SK-N-SH (cell line): ENCODE data around the gene FGGY. TPM values are rescaled to one million over a fixed set of nuclear protein-coding genes. Genes with fewer than 3 reads are reported as not detected.
A peak's percentile ranks its signal among the peaks of the same experiment; 100 is the strongest.

Experiments used
- CTCF ChIA-PET: fragments of 300-600, 350-600 bp; formaldehyde crosslinking; extraction: SDS; loops from one replicate; lab custom pipeline; 2021; lab: Yijun Ruan, JAX
- POLR2A ChIA-PET: fragments of 350-600 bp; sonication (Branson Sonifier 250); formaldehyde crosslinking; extraction: SDS; loops from one replicate; lab custom pipeline; 2020; ENCODE audit warnings: antibody characterized with exemption, inconsistent platforms; lab: Yijun Ruan, JAX
- DNase-seq: peaks from one replicate; pipeline ENCODE4 v3.0.0; 2012
- H2AFZ ChIP-seq: fragments of 200-600 bp; sonication (generic); 2 replicates; pipeline ENCODE4 v1.8.1; 2016; ENCODE audit warnings: antibody characterized with exemption, mild to moderate bottlenecking, low read depth
- H3F3A ChIP-seq: fragments of 200-600 bp; sonication (generic); replicated peaks from 2 replicates; pipeline ENCODE3; 2016; ENCODE audit warnings: antibody characterized with exemption, mild to moderate bottlenecking; ENCODE audit not compliant: insufficient read depth
- H3K27ac ChIP-seq, 2 experiments: fragments of 200-500 bp in 1 of 2; fragments of 200-600 bp in 1 of 2; sonication (Bioruptor generic) in 1 of 2; sonication (generic), shearing (Covaris generic) in 1 of 2; 2 replicates each; pipeline versions ENCODE4 v1.5.1 to v1.6.1; 2014 to 2016; ENCODE audit warnings: low read depth in 2 of 2, inconsistent platforms in 1 of 2, low read length in 1 of 2, mild to moderate bottlenecking in 1 of 2, mixed read lengths in 1 of 2
- H3K27me3 ChIP-seq: fragments of 200-600 bp; sonication (generic), shearing (Covaris generic); 2 replicates; pipeline ENCODE4 v1.6.1; 2016; ENCODE audit warnings: mixed run types; ENCODE audit not compliant: insufficient read depth
- H3K36me3 ChIP-seq, 2 experiments: fragments of 200-500 bp in 1 of 2; fragments of 200-600 bp in 1 of 2; sonication (Bioruptor generic) in 1 of 2; sonication (generic) in 1 of 2; replicated peaks in 1 of 2; 2 replicates each; pipeline versions ENCODE3 to v1.5.1; 2014 to 2016; ENCODE audit warnings: low read length in 1 of 2, mild to moderate bottlenecking in 1 of 2; ENCODE audit not compliant: insufficient read depth in 2 of 2, control insufficient read depth in 1 of 2
- H3K4me1 ChIP-seq, 2 experiments: fragments of 200-500 bp in 1 of 2; fragments of 200-600 bp in 1 of 2; sonication (Bioruptor generic) in 1 of 2; sonication (generic), shearing (Covaris generic) in 1 of 2; 2 replicates each; pipeline versions ENCODE4 v1.5.1 to v1.6.1; 2014 to 2016; ENCODE audit warnings: low read depth in 1 of 2, low read length in 1 of 2, mixed run types in 1 of 2; ENCODE audit not compliant: insufficient read depth in 2 of 2, control insufficient read depth in 1 of 2
- H3K4me2 ChIP-seq: fragments of 200-600 bp; sonication (generic), shearing (Covaris generic); 2 replicates; pipeline ENCODE4 v1.6.1; 2017; ENCODE audit warnings: mixed run types
- H3K4me3 ChIP-seq, 2 experiments: fragments of 200-500 bp in 1 of 2; fragments of 200-600 bp in 1 of 2; sonication (Bioruptor generic) in 1 of 2; sonication (generic), shearing (Covaris generic) in 1 of 2; 2 replicates each; pipeline versions ENCODE4 v1.5.1 to v1.8.1; 2014 to 2016; ENCODE audit warnings: low read depth in 2 of 2, inconsistent platforms in 1 of 2, low read length in 1 of 2, mild to moderate bottlenecking in 1 of 2, mixed read lengths in 1 of 2, moderate library complexity in 1 of 2
- H3K79me2 ChIP-seq: fragments of 200-600 bp; sonication (generic); 2 replicates; pipeline ENCODE4 v1.8.1; 2017; ENCODE audit warnings: mild to moderate bottlenecking; ENCODE audit not compliant: insufficient read depth
- H3K9ac ChIP-seq: fragments of 200-600 bp; sonication (generic); 2 replicates; pipeline ENCODE4 v1.6.1; 2017; ENCODE audit warnings: mixed run types
- H3K9me2 ChIP-seq: fragments of 200-600 bp; sonication (generic); 2 replicates; pipeline ENCODE4 v1.6.1; 2017; ENCODE audit warnings: mixed run types
- H3K9me3 ChIP-seq: fragments of 200-600 bp; sonication (generic); 2 replicates; pipeline ENCODE4 v1.6.1; 2017; ENCODE audit warnings: mixed run types, mild to moderate bottlenecking, moderate library complexity
- H4K20me1 ChIP-seq: fragments of 200-600 bp; sonication (generic); 2 replicates; pipeline ENCODE4 v1.6.1; 2017; ENCODE audit warnings: mild to moderate bottlenecking, mixed run types; ENCODE audit not compliant: insufficient read depth
- CHD2 ChIP-seq: fragments of 150-350 bp; IDR thresholded peaks from 2 replicates; pipeline ENCODE4 v1.6.1; 2018; ENCODE audit warnings: low read length; ENCODE audit not compliant: partially characterized antibody
- CTCF ChIP-seq: fragments of 200-600 bp; sonication (generic); IDR thresholded peaks from 2 replicates; pipeline ENCODE4 v1.6.1; 2017; ENCODE audit warnings: antibody characterized with exemption, mild to moderate bottlenecking, moderate library complexity
- ELF1 ChIP-seq: IDR thresholded peaks from 2 replicates; pipeline ENCODE4 v1.4.0; 2012
- EP300 ChIP-seq, 2 experiments: IDR thresholded peaks; 2 replicates each; pipeline versions ENCODE4 v1.4.0 to v1.6.1; 2012; ENCODE audit warnings: borderline replicate concordance in 1 of 2, low read depth in 1 of 2, low read length in 1 of 2
- EZH2phosphoT487 ChIP-seq: fragments of 200-600 bp; sonication (generic); IDR thresholded peaks from 2 replicates; pipeline ENCODE4 v1.6.1; 2017; ENCODE audit warnings: low read depth, mixed run types, mild to moderate bottlenecking, antibody characterized with exemption, moderate library complexity, borderline replicate concordance
- FOXM1 ChIP-seq: IDR thresholded peaks from 2 replicates; pipeline ENCODE4 v1.4.0; 2012; ENCODE audit warnings: low read depth, mild to moderate bottlenecking
- JUND ChIP-seq: IDR thresholded peaks from 2 replicates; pipeline ENCODE4 v1.4.0; 2012
- MAX ChIP-seq: IDR thresholded peaks from 2 replicates; pipeline ENCODE4 v1.4.0; 2012; ENCODE audit warnings: low read depth
- MXI1 ChIP-seq: IDR thresholded peaks from 2 replicates; pipeline ENCODE4 v1.6.1; 2012; ENCODE audit warnings: mild to moderate bottlenecking, low read depth, low read length, improper control_type of control experiment
- NRF1 ChIP-seq: IDR thresholded peaks from 2 replicates; pipeline ENCODE4 v1.6.1; 2012; ENCODE audit warnings: low read depth, mild to moderate bottlenecking, low read length
- PBX3 ChIP-seq: IDR thresholded peaks from 2 replicates; pipeline ENCODE4; 2012
- RCOR1 ChIP-seq: fragments of 150-350 bp; IDR thresholded peaks from 2 replicates; pipeline ENCODE4 v1.6.1; 2017; ENCODE audit warnings: antibody characterized with exemption, low read length
- RXRA ChIP-seq: IDR thresholded peaks from 2 replicates; pipeline ENCODE4 v1.4.0; 2012; ENCODE audit warnings: low read depth, mild to moderate bottlenecking, borderline replicate concordance
- TEAD4 ChIP-seq: IDR thresholded peaks from 2 replicates; pipeline ENCODE4 v1.4.0; 2012; ENCODE audit warnings: mild to moderate bottlenecking, borderline replicate concordance; ENCODE audit not compliant: insufficient read depth
- USF2 ChIP-seq: fragments of 150-350 bp; IDR thresholded peaks from 2 replicates; pipeline ENCODE4 v1.6.1; 2017; ENCODE audit warnings: antibody characterized with exemption, low read length, low read depth, borderline replicate concordance
- ZBTB33 ChIP-seq: IDR thresholded peaks from 2 replicates; pipeline ENCODE4 v1.4.0; 2012; ENCODE audit warnings: low read depth, borderline replicate concordance
- WGBS: methylation state at CpG from one replicate; pipeline ENCODE4 v1.1.6; 2017; ENCODE audit warnings: low lambda C conversion rate; 5-methylcytosine and 5-hydroxymethylcytosine counted together
- polyA plus RNA-seq, 3 experiments: library from polyadenylated mRNA; depleted of rRNA; stranded (reverse); fragments of >200 nt; gene quantifications; 2 replicates each; pipeline ENCODE4 v1.2.3, GENCODE V29; 2012
- TF ChIP-seq, protein P1 (sequence below): fragments of 150-350 bp; IDR thresholded peaks from 2 replicates; pipeline ENCODE4 v1.6.1; 2016; ENCODE audit warnings: mild to moderate bottlenecking, low read depth, low read length

FGGY gene
- polyA plus RNA-seq, 1 of the 3 experiments (the other 2 are of a cell fraction): 10.3 TPM

DNA sequence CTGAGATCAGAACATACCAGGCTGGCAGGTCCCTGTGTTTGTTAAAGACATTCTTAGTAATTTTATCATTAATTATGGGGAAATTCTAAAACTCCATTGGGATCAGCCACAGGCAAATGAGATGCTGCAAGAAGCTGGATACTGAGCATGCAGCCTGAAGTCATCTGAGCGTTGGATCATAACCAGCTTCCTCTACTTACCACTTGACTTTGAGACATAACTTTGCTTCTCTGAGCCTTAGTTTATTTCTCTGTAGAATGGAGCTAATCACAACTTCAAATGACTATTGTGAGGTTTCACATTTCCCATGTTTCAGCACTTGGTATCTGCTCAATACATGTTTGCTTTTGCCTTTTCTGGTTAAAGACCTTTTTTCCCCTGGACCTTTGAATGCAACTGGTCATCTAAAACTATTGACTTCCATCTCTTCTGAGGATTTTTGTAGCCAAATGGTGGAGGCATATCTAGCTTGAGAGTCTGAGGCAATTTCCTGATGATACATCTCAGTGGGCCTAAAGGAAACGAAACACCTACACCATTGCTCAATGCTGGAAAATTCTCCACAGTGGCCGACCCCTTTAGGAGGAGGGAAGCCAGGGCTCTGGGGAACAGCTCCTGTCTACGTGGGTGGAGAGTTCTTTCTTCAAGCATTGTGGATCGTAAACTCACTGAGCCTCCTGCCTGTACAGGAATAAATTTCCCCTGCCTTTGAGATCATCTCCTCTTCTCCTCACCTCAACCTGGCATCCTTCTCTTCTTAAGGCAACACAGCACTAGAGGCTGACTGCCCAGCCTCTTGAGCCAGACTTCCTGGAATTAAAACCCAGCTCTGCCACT lies 408.8 kb downstream of the FGGY start:
- POLR2A ChIA-PET: no interaction called here
- H4K20me1 ChIP-seq: no peaks in the 10 kb centered on the region
- H3K27ac ChIP-seq: no peak overlapping the region; a peak in 1 of 4 replicates
- 67% methylated on average over 5 of the region's 5 CpGs for WGBS
- TF ChIP-seq MXI1 (no peak), TEAD4 (no peak), CHD2 (no peak), PBX3 (no peak), RCOR1 (no peak), EZH2phosphoT487 (no peak), JUND (no peak), MAX (no peak), USF2 (no peak)
- TF ChIP-seq, protein P1, sequence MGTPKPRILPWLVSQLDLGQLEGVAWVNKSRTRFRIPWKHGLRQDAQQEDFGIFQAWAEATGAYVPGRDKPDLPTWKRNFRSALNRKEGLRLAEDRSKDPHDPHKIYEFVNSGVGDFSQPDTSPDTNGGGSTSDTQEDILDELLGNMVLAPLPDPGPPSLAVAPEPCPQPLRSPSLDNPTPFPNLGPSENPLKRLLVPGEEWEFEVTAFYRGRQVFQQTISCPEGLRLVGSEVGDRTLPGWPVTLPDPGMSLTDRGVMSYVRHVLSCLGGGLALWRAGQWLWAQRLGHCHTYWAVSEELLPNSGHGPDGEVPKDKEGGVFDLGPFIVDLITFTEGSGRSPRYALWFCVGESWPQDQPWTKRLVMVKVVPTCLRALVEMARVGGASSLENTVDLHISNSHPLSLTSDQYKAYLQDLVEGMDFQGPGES: no peak
- TF ChIP-seq, all 33 proteins: peak for 0
- Histone ChIP-seq H3K4me3 (no peak overlapping the region), H2AFZ (no peak overlapping the region), H3K9ac (no peak overlapping the region), H3K27me3 (no peaks in the 10 kb centered on the region), H3K4me2 (no peak overlapping the region; the same call in 1 of the 2 replicates), H3F3A (peaks cover 20% of the 10 kb centered on the region), H3K4me1 (peaks cover 2 to 37% of the 10 kb centered on the region in 2 experiments), H3K9me3 (no peaks in the 10 kb centered on the region), H3K36me3 (peaks cover 0 to 1% of the 10 kb centered on the region in 2 experiments), H3K9me2 (no peaks in the 10 kb centered on the region), H3K79me2 (no peaks in the 10 kb centered on the region)
- DNase-seq: no peak
- CTCF ChIA-PET: interaction anchor here (0.7 to 3.5 kb wide), 6 partner anchors 9 to 965 kb away, joined by 3 to 17 read pairs (median 4); no protein-coding TSS in a partner anchor

DNA sequence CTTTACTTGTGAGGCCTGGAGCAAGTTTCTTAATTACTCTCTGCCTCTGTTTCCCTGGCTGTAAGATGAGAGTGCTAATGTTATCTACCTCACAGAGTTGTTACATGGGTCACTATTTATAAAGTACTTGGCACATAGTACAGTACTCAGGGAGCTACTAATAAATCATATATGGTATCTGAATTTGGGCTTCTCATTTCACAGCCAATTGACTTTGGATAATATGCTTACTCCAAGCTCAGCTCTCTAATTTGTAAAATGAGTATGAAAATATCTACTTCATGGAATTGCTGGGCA lies 409.4 kb downstream of the FGGY start:
- Histone ChIP-seq H3K4me2 (peak overlapping the region; percentile 35; the same call in 1 of the 2 replicates), H3K4me1 (peaks cover 2 to 37% of the 10 kb centered on the region in 2 experiments), H3K9ac (no peak overlapping the region), H3K4me3 (no peak overlapping the region), H3K27ac (peak overlapping the region in 1 of 2 experiments; percentile 87; a peak in 1 of 4 replicates), H3K9me2 (no peaks in the 10 kb centered on the region), H2AFZ (no peak overlapping the region), H3K27me3 (no peaks in the 10 kb centered on the region), H3K9me3 (no peaks in the 10 kb centered on the region), H3K79me2 (no peaks in the 10 kb centered on the region), H3F3A (peaks cover 20% of the 10 kb centered on the region), H4K20me1 (no peaks in the 10 kb centered on the region), H3K36me3 (peaks cover 0 to 5% of the 10 kb centered on the region in 2 experiments)
- CTCF ChIA-PET: interaction anchor here (1.0 to 3.5 kb wide), 5 partner anchors 10 to 966 kb away, joined by 3 to 17 read pairs (median 5); no protein-coding TSS in a partner anchor
- no peak for DNase-seq
- POLR2A ChIA-PET: no interaction called here
- TF ChIP-seq TEAD4 (no peak), CTCF (no peak), ELF1 (no peak), RXRA (no peak), MAX (no peak), ZBTB33 (no peak), EP300 (IDR thresholded peaks at IDR 0.05; ENCODE audit: borderline replicate concordance in 1 of 2, low read depth in 1 of 2, low read length in 1 of 2) (no peak), PBX3 (no peak), NRF1 (no peak), FOXM1 (no peak)
